Measurements from ENCODE around the gene ITK. TPM values are rescaled to one million over a fixed set of nuclear protein-coding genes. Genes with fewer than 3 reads are reported as not detected.

ITK gene
- total RNA-seq, 1 donor from 2014 or later, result 0.36 TPM

DNA sequence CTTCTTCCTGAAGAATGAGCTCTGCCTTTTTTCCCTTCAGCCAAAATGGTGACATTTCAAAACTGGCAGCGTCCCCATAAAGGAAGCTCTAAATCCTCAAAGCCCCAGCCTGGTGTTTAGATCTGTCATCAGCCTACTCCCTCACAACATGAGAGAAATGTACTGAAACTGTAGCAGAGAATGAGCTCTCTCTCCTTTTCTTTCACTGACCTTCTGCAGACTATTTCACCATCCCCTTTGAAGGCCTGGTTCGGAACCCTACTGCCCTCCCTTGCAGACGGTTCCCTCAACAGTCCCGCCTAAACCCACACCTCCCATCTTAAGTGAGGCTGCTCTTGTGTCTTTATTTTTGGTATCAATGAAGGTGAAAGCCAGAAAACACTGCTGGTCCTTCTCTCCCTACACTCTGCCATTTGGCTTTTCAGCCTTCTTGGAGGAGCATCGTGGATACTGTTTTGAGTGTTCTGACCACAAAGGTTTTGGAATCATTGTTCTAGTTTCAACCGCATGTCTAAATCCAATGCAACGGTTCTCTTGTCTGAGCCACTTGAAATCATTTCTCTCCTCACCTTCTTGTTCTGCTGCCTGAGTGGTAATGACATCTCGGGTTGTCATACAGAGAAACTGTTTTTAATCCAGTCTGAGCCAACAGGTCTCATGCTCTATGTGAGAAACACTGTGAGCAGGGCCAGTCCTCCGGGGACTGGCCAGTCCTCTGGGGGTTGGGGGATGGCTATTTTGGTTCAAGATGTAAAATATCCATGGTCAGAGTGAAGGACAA, 39.0 kb downstream of the ITK start:
- no peaks in the 10 kb centered on the region for H3K27me3 ChIP-seq (ENCODE audit: low read depth)
- no peaks in the 10 kb centered on the region for H3K36me3 ChIP-seq
- H3K4me3 ChIP-seq, result no peak overlapping the region
- TF ChIP-seq, protein P1, sequence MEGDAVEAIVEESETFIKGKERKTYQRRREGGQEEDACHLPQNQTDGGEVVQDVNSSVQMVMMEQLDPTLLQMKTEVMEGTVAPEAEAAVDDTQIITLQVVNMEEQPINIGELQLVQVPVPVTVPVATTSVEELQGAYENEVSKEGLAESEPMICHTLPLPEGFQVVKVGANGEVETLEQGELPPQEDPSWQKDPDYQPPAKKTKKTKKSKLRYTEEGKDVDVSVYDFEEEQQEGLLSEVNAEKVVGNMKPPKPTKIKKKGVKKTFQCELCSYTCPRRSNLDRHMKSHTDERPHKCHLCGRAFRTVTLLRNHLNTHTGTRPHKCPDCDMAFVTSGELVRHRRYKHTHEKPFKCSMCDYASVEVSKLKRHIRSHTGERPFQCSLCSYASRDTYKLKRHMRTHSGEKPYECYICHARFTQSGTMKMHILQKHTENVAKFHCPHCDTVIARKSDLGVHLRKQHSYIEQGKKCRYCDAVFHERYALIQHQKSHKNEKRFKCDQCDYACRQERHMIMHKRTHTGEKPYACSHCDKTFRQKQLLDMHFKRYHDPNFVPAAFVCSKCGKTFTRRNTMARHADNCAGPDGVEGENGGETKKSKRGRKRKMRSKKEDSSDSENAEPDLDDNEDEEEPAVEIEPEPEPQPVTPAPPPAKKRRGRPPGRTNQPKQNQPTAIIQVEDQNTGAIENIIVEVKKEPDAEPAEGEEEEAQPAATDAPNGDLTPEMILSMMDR (IDR thresholded peaks at IDR 0.05; ENCODE audit: borderline replicate concordance), result no peak
- DNase-seq, result no peak
- H3K27ac ChIP-seq (replicated peaks), result peak overlapping the region; percentile 16
- H3K9me3 ChIP-seq (replicated peaks), result no peaks in the 10 kb centered on the region
- intact Hi-C loops (cut with micrococcal nuclease), result no loop called here
- peaks cover 11% of the 10 kb centered on the region for H3K4me1 ChIP-seq

DNA sequence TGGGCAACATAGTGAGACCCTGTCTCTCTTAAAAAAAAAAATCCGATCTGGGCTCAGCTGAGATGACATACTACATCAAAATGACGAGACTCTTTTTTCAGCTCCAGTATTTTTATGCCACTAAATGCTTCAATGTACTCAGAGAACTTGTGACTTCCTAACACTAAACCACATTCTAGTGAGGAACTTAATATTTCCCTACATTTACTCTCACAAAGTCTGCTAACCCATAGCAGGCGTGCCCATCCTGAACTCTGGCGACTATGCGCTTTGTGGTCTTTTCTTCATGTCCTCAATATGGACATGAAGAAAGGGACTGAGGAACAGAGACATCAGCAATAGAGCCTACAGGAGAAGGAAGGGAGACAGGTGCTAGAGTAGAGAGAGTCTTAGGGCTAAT, 41.3 kb downstream of the ITK start:
- no peak for DNase-seq
- Histone ChIP-seq H3K27ac (replicated peaks) (no peak overlapping the region), H3K4me3 (no peak overlapping the region), H3K9me3 (replicated peaks) (no peaks in the 10 kb centered on the region), H3K27me3 (ENCODE audit: low read depth) (no peaks in the 10 kb centered on the region), H3K4me1 (peaks cover 11% of the 10 kb centered on the region), H3K36me3 (no peaks in the 10 kb centered on the region)
- TF ChIP-seq, protein P1 (IDR thresholded peaks at IDR 0.05; ENCODE audit: borderline replicate concordance), result no peak
- intact Hi-C loops (cut with micrococcal nuclease), result no loop called here

DNA sequence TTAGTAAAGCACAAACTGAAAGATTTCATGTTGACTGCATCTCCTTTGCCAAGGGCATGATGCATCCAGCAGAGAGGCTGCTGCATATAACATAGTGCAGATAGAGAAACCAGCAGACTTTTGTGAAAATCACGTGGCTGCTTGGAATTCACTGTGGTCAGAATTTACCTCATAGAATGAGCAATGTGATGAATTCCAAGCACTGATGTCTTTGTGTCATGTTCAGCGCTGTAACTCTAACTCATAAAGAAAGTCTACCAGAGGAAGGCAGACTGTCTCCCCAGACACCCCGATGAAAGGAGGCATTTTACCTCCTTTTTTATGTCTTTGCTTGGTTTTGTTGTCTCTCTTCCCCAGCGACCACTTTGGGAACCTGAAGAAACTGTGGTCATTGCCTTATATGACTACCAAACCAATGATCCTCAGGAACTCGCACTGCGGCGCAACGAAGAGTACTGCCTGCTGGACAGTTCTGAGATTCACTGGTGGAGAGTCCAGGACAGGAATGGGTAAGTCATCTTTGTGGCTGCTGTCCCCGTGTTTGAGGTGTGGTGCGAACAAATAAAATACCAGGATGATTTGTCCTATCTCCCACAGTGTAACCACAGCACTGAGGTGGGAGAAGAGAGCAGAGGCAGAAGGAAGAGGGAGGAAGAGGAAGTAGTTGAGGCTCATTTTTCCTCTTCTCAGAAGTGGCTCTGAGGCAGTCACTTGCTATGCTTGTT, 42.0 kb downstream of the ITK start:
- H3K36me3 ChIP-seq, result no peaks in the 10 kb centered on the region
- intact Hi-C loops (cut with micrococcal nuclease), result no loop called here
- H3K4me1 ChIP-seq, result peaks cover 11% of the 10 kb centered on the region
- H3K27ac ChIP-seq (replicated peaks), result no peak overlapping the region
- DNase-seq, result no peak
- H3K27me3 ChIP-seq (ENCODE audit: low read depth), result no peaks in the 10 kb centered on the region
- H3K4me3 ChIP-seq, result no peak overlapping the region
- TF ChIP-seq, protein P1 (IDR thresholded peaks at IDR 0.05; ENCODE audit: borderline replicate concordance), result no peak
- no peaks in the 10 kb centered on the region for H3K9me3 ChIP-seq (replicated peaks)

DNA sequence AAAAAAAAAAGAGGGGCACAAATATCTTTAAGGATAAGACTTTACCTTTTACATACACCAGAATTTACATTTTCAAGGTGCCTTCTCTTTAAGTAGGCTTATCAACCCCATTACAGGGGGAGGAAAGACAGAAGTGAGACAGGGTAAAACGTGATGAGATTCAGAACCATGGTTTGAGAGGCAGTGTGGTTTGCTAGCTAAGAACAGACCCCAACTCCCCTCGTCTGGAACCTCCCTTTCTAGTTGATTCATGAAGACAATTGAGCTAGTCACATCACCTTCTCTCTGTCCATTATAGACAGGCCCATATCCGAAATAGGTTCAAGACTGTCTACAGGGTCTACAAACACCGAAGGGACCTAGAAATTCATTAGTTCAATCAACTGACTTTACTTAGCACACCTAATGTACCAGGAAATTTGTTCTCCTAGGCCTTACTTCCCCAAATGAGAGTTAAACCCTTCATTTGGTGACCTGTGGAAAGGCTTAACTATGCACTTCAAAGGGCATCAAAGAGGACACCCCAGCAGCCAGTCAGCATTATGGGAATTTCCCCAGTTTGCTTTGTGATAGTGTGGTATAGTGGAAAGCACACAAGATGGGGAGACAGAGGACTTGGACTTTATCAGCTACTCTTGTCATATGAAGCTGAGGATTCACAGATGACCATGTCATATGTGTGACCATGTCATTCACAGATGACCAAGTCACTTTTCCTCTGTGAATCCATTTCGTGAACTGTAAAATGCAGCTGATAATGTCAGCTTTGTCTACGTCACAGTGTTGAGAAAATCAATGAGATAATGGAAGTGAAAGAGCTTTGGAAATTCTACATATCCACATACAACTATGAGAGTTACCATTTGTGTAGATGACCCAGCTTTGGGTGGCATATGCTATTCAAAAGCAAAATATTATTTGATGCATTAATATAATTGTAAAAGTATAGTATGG, 45.1 kb downstream of the ITK start:
- Histone ChIP-seq H3K4me1 (no peaks in the 10 kb centered on the region), H3K36me3 (no peaks in the 10 kb centered on the region), H3K27ac (replicated peaks) (no peak overlapping the region), H3K27me3 (ENCODE audit: low read depth) (no peaks in the 10 kb centered on the region), H3K4me3 (no peak overlapping the region), H3K9me3 (replicated peaks) (no peaks in the 10 kb centered on the region)
- no peak for DNase-seq
- TF ChIP-seq, protein P1 (IDR thresholded peaks at IDR 0.05; ENCODE audit: borderline replicate concordance), result no peak
- intact Hi-C loops (cut with micrococcal nuclease), result no loop called here

DNA sequence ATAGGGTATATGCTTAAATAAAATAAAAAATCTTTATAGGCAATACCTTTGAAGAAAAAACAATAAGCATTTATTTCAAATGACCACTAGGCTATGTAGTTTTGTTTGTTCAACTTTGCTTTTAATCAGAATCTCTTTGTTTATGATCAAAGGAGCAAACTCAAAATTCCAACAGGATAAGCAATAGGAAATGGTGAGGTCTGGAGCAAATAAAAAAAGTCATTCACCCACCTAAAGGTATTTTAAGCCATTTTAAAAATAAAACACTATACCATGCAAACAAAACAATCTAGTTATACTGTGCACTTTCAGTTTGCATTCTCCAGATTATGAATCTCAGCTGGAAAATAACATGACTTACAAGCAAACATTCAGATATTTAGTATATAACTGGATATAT, 50.0 kb downstream of the ITK start:
- no peaks in the 10 kb centered on the region for H3K27me3 ChIP-seq (ENCODE audit: low read depth)
- no peaks in the 10 kb centered on the region for H3K36me3 ChIP-seq
- DNase-seq, result no peak
- intact Hi-C loops (cut with micrococcal nuclease), result no loop called here
- no peak overlapping the region for H3K4me3 ChIP-seq
- H3K27ac ChIP-seq (replicated peaks), result no peak overlapping the region
- TF ChIP-seq, protein P1 (IDR thresholded peaks at IDR 0.05; ENCODE audit: borderline replicate concordance), result no peak
- H3K4me1 ChIP-seq, result no peaks in the 10 kb centered on the region
- no peaks in the 10 kb centered on the region for H3K9me3 ChIP-seq (replicated peaks)

Measured in left ventricle myocardium inferior (tissue), 1 donor.